ENCODE measurements around the gene ZFP91.

The ZFP91 gene

DNA sequence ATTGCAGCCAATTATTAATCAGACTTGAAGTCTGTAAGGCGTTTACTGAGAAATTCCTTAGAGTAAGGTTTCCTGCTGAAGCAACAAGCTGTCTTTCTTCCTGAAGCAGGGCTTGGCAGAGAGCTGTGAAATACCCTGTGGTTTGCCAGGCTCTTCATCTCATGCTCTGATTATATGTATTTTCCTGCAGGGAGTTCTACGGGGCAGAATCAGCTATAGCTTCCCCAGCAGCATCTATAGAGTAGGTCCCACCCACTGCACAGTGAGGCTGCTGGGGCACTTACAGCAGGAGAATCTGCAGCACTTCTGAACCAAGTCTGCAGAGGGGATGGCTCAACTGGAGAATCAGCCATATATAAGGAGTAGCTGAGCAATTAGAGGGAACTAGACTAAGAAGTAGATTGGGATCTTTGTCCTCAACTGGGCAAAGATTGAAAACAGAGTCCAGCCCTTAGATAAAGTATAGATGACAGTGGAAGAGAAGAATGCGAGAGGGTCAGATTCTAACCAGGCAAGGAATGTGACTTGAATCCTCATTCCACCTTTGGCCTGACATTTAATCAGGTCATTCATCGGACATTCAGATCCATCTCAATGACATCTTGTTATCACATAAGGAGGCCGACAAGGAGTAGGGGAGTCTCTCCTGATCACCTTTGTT is 81.2 kb downstream of the ZFP91 start:
- TF ChIP-seq JUND (IDR thresholded peaks at IDR 0.05; ENCODE audit: low read depth): no peak
- in situ Hi-C loops (cut with HindIII; ENCODE audit: low pct_unique_long_range_greater_than_20kb, low sequenced_read_pairs): no loop called here
- no peak for DNase-seq (ENCODE audit: low read depth in 1 of 2, low spot score in 1 of 2)
